Panc1 (cell line): ENCODE data around the gene DNAJC13.

Experiments used
- CTCF ChIP-seq: fragments of 450-650 bp; IDR thresholded peaks from 2 replicates; pipeline ENCODE4 v1.5.1; 2017; ENCODE audit warnings: mild to moderate bottlenecking
- POLR2AphosphoS5 ChIP-seq: IDR thresholded peaks from 2 replicates; pipeline ENCODE4 v1.6.1; 2012; ENCODE audit warnings: mild to moderate bottlenecking, low read depth, low read length, moderate library complexity
- SIN3A ChIP-seq: IDR thresholded peaks from 2 replicates; pipeline ENCODE4 v1.6.1; 2012; ENCODE audit warnings: low read depth, mild to moderate bottlenecking, low read length, moderate library complexity, borderline replicate concordance; ENCODE audit not compliant: insufficient read depth
- TF ChIP-seq, protein P1 (sequence below), 2 experiments: IDR thresholded peaks; 2 replicates each; pipeline ENCODE4 v1.6.1; 2011 to 2012; ENCODE audit warnings: low read depth in 2 of 2, control low read depth in 1 of 2, low read length in 1 of 2, mild to moderate bottlenecking in 1 of 2, moderate library complexity in 1 of 2; ENCODE audit not compliant: insufficient read depth in 1 of 2

GRCh38 chr3:132530624-132531023 lies 113.3 kb downstream of the DNAJC13 start:
- TF ChIP-seq SIN3A, result no peak
- TF ChIP-seq POLR2AphosphoS5, result no peak
- TF ChIP-seq CTCF, result no peak
- TF ChIP-seq, protein P1, sequence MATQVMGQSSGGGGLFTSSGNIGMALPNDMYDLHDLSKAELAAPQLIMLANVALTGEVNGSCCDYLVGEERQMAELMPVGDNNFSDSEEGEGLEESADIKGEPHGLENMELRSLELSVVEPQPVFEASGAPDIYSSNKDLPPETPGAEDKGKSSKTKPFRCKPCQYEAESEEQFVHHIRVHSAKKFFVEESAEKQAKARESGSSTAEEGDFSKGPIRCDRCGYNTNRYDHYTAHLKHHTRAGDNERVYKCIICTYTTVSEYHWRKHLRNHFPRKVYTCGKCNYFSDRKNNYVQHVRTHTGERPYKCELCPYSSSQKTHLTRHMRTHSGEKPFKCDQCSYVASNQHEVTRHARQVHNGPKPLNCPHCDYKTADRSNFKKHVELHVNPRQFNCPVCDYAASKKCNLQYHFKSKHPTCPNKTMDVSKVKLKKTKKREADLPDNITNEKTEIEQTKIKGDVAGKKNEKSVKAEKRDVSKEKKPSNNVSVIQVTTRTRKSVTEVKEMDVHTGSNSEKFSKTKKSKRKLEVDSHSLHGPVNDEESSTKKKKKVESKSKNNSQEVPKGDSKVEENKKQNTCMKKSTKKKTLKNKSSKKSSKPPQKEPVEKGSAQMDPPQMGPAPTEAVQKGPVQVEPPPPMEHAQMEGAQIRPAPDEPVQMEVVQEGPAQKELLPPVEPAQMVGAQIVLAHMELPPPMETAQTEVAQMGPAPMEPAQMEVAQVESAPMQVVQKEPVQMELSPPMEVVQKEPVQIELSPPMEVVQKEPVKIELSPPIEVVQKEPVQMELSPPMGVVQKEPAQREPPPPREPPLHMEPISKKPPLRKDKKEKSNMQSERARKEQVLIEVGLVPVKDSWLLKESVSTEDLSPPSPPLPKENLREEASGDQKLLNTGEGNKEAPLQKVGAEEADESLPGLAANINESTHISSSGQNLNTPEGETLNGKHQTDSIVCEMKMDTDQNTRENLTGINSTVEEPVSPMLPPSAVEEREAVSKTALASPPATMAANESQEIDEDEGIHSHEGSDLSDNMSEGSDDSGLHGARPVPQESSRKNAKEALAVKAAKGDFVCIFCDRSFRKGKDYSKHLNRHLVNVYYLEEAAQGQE (IDR thresholded peaks at IDR 0.05; ENCODE audit: insufficient read depth in 1 of 2, low read depth in 2 of 2, low read length in 1 of 2), result no peak
